ENCODE measurements around the gene UBA6. TPM values are rescaled to one million over a fixed set of nuclear protein-coding genes. Genes with fewer than 3 reads are reported as not detected.
A peak's percentile ranks its signal among the peaks of the same experiment; 100 is the strongest.

UBA6 gene
- total RNA-seq, 1 experiment from 2014 or later, result 83.1 TPM

- intact Hi-C loops (cut with micrococcal nuclease), result no loop called here
- H3K27ac Mint-ChIP-seq (ENCODE audit: low read depth, unreplicated experiment), result no peak overlapping the region
- H3K4me1 Mint-ChIP-seq (ENCODE audit: insufficient read depth, unreplicated experiment), result peaks cover 10% of the 10 kb centered on the region
- ChIA-PET POLR2A (interaction anchor here (0.9 to 2.3 kb wide), 3 partner anchors 14 to 25 kb away, joined by 3 to 12 read pairs (median 3); partner anchors contain the start of gene UBA6), CTCF (interaction anchor here (1.3 to 2.2 kb wide), 3 partner anchors 22 to 24 kb away, joined by 4 to 7 read pairs (median 6); partner anchors contain the start of gene UBA6)
- H3K36me3 Mint-ChIP-seq (ENCODE audit: insufficient read depth, unreplicated experiment), result peaks cover 6% of the 10 kb centered on the region
- no TSS peak for BruUV-seq (replicated peaks)
- H3K9me3 Mint-ChIP-seq (ENCODE audit: unreplicated experiment), result peaks cover 7% of the 10 kb centered on the region
- no peak overlapping the region for H3K4me3 Mint-ChIP-seq (ENCODE audit: unreplicated experiment)
- no peak for DNase-seq (ENCODE audit: unreplicated experiment)
- H3K27me3 Mint-ChIP-seq (ENCODE audit: insufficient read depth, unreplicated experiment), result no peaks in the 10 kb centered on the region
- TF ChIP-seq CTCF (IDR thresholded peaks at IDR 0.05; ENCODE audit: unreplicated experiment), result no peak
Observed at GRCh38 chr4:67725132-67725531, 24.2 kb upstream of the UBA6 start.

GRCh38 chr4:67723949-67724348, 23.0 kb upstream of the UBA6 start:
- Mint-ChIP-seq H3K27me3 (ENCODE audit: insufficient read depth, unreplicated experiment) (no peaks in the 10 kb centered on the region), H3K27ac (ENCODE audit: low read depth, unreplicated experiment) (no peak overlapping the region), H3K36me3 (ENCODE audit: insufficient read depth, unreplicated experiment) (peaks cover 8% of the 10 kb centered on the region), H3K4me1 (ENCODE audit: insufficient read depth, unreplicated experiment) (peaks cover 10% of the 10 kb centered on the region), H3K9me3 (ENCODE audit: unreplicated experiment) (peaks cover 6% of the 10 kb centered on the region), H3K4me3 (ENCODE audit: unreplicated experiment) (no peak overlapping the region)
- CTCF ChIA-PET, result interaction anchor here (0.6 to 1.2 kb wide), 4 partner anchors 8 to 161 kb away, joined by 3 to 4 read pairs (median 4); no protein-coding TSS in a partner anchor
- intact Hi-C loops (cut with micrococcal nuclease), result no loop called here
- no TSS peak for BruUV-seq (replicated peaks)
- POLR2A ChIA-PET, result interaction anchor here (2.3 kb wide), 1 partner anchor 24 kb away, joined by 12 read pairs; the partner anchor contains the start of gene UBA6
- no peak for TF ChIP-seq CTCF (IDR thresholded peaks at IDR 0.05; ENCODE audit: unreplicated experiment)
- DNase-seq (ENCODE audit: unreplicated experiment), result no peak

- CTCF ChIA-PET, result interaction anchor here (0.9 to 1.2 kb wide), 2 partner anchors 9 kb away, joined by 3 to 4 read pairs; no protein-coding TSS in a partner anchor
- Mint-ChIP-seq H3K4me3 (ENCODE audit: unreplicated experiment) (no peak overlapping the region), H3K27ac (ENCODE audit: low read depth, unreplicated experiment) (no peak overlapping the region), H3K4me1 (ENCODE audit: insufficient read depth, unreplicated experiment) (peaks cover 10% of the 10 kb centered on the region), H3K27me3 (ENCODE audit: insufficient read depth, unreplicated experiment) (no peaks in the 10 kb centered on the region), H3K9me3 (ENCODE audit: unreplicated experiment) (peaks cover under 1% of the 10 kb centered on the region), H3K36me3 (ENCODE audit: insufficient read depth, unreplicated experiment) (peaks cover 11% of the 10 kb centered on the region)
- TF ChIP-seq CTCF (IDR thresholded peaks at IDR 0.05; ENCODE audit: unreplicated experiment), result no peak
- intact Hi-C loops (cut with micrococcal nuclease), result no loop called here
- BruUV-seq (replicated peaks), result no TSS peak
- POLR2A ChIA-PET, result no interaction called here
- DNase-seq (ENCODE audit: unreplicated experiment), result no peak
Observed at GRCh38 chr4:67723341-67723740, 22.4 kb upstream of the UBA6 start.

- H3K4me3 Mint-ChIP-seq (ENCODE audit: unreplicated experiment), result no peak overlapping the region
- no peak overlapping the region for H3K27ac Mint-ChIP-seq (ENCODE audit: low read depth, unreplicated experiment)
- H3K27me3 Mint-ChIP-seq (ENCODE audit: insufficient read depth, unreplicated experiment), result no peaks in the 10 kb centered on the region
- H3K4me1 Mint-ChIP-seq (ENCODE audit: insufficient read depth, unreplicated experiment), result peaks cover 10% of the 10 kb centered on the region
- TF ChIP-seq CTCF (IDR thresholded peaks at IDR 0.05; ENCODE audit: unreplicated experiment), result no peak
- CTCF ChIA-PET, result interaction anchor here (1.0 to 1.5 kb wide), 2 partner anchors 19 to 25 kb away, joined by 3 to 4 read pairs; no protein-coding TSS in a partner anchor
- POLR2A ChIA-PET, result interaction anchor here (0.9 to 1.8 kb wide), 3 partner anchors 11 to 21 kb away, joined by 3 to 4 read pairs (median 3); partner anchors contain the start of gene UBA6
- no peaks in the 10 kb centered on the region for H3K9me3 Mint-ChIP-seq (ENCODE audit: unreplicated experiment)
- H3K36me3 Mint-ChIP-seq (ENCODE audit: insufficient read depth, unreplicated experiment), result peaks cover 11% of the 10 kb centered on the region
- no TSS peak for BruUV-seq (replicated peaks)
- DNase-seq (ENCODE audit: unreplicated experiment), result peak; percentile 38
- intact Hi-C loops (cut with micrococcal nuclease), result no loop called here
Observed at GRCh38 chr4:67721770-67722597, 21.0 kb upstream of the UBA6 start.
